Measurements from ENCODE around the gene OTOS. TPM values are rescaled to one million over a fixed set of nuclear protein-coding genes. Genes with fewer than 3 reads are reported as not detected.

OTOS gene
- total RNA-seq, 1 donor = not detected

GRCh38 chr2:240162032-240162431, 21.6 kb upstream of the OTOS start:
- no peaks in the 10 kb centered on the region for H3K27me3 ChIP-seq (ENCODE audit: insufficient read depth, low read length)
- no peaks in the 10 kb centered on the region for H3K9me3 ChIP-seq (ENCODE audit: low read depth, low read length)
- no peaks in the 10 kb centered on the region for H3K4me1 ChIP-seq (ENCODE audit: insufficient read depth, low read length)
- H3K4me3 ChIP-seq (ENCODE audit: low read length) = no peak overlapping the region

GRCh38 chr2:240161087-240161750, 20.8 kb upstream of the OTOS start:
- H3K4me1 ChIP-seq (ENCODE audit: insufficient read depth, low read length) = no peaks in the 10 kb centered on the region
- H3K4me3 ChIP-seq (ENCODE audit: low read length) = no peak overlapping the region
- H3K9me3 ChIP-seq (ENCODE audit: low read depth, low read length) = no peaks in the 10 kb centered on the region

DNA sequence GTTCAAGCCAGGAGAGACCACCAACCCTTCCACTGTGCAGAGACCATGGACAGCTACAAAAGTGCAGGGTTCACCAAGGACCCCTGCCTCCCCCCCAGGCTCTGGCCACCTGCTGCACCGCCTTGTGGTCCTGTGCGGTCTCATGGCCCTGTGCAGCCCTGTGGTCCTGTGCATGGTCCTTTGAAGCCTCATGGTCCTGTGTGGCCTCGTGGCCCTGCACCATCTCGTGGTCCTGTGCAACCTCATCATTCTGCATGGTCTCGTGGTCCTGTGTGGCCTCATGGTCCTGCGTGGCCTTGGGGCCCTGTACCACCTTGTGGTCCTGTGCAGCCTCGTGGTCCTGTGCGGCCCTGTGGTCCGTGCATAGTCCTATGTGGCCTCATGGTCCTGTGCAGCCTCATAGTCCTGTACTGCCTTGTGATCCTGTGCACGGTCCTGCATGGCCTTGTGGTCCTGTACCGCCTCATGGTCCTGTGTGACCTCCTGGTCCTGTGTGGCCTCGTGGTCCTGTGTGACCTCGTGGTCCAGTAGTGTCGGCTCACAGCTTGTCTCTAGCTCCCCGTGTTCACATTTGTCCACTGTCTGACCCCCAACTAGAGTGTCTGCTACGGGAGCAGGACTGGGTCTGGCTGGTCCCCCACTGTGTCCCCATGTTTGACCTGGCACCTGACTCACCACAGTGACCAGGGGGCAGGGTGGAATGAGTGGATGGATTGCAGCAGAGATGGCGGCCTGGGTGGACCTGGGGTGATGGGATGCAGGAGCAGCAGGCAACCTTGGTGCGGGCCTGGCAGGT, 20.0 kb upstream of the OTOS start:
- H3K4me1 ChIP-seq (ENCODE audit: insufficient read depth, low read length) = no peaks in the 10 kb centered on the region
- no peaks in the 10 kb centered on the region for H3K27me3 ChIP-seq (ENCODE audit: insufficient read depth, low read length)
- no peak overlapping the region for H3K4me3 ChIP-seq (ENCODE audit: low read length)
- H3K9me3 ChIP-seq (ENCODE audit: low read depth, low read length) = no peaks in the 10 kb centered on the region

More at GRCh38 chr2:240161087-240161750, 20.8 kb upstream of the OTOS start:
- H3K27me3 ChIP-seq (ENCODE audit: insufficient read depth, low read length) = no peaks in the 10 kb centered on the region

- Histone ChIP-seq H3K9me3 (ENCODE audit: low read depth, low read length) (no peaks in the 10 kb centered on the region), H3K4me1 (ENCODE audit: insufficient read depth, low read length) (no peaks in the 10 kb centered on the region), H3K4me3 (ENCODE audit: low read length) (no peak overlapping the region), H3K27me3 (ENCODE audit: insufficient read depth, low read length) (no peaks in the 10 kb centered on the region)
These were observed 18.9 kb upstream of the OTOS start for GRCh38 chr2:240159251-240159839.

DNA sequence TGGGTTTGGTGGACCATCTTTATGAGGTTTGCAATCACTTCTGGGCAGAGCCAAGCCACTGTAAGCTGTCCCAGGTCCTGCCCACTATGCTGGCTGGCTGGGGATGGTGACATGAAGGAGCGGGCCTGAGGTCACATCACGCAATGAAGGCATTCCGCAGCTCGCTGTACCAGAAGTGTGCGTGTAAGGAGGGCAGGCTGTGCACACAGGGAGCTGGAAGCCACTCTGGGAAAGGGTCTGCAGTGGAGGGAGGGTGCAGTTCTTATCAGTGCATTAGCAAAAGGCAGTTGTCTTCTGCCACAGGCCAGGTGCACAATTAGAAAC, 16.7 kb upstream of the OTOS start:
- no peaks in the 10 kb centered on the region for H3K9me3 ChIP-seq (ENCODE audit: low read depth, low read length)
- no peak overlapping the region for H3K4me3 ChIP-seq (ENCODE audit: low read length)
- H3K27me3 ChIP-seq (ENCODE audit: insufficient read depth, low read length) = no peaks in the 10 kb centered on the region
- H3K4me1 ChIP-seq (ENCODE audit: insufficient read depth, low read length) = no peaks in the 10 kb centered on the region

DNA sequence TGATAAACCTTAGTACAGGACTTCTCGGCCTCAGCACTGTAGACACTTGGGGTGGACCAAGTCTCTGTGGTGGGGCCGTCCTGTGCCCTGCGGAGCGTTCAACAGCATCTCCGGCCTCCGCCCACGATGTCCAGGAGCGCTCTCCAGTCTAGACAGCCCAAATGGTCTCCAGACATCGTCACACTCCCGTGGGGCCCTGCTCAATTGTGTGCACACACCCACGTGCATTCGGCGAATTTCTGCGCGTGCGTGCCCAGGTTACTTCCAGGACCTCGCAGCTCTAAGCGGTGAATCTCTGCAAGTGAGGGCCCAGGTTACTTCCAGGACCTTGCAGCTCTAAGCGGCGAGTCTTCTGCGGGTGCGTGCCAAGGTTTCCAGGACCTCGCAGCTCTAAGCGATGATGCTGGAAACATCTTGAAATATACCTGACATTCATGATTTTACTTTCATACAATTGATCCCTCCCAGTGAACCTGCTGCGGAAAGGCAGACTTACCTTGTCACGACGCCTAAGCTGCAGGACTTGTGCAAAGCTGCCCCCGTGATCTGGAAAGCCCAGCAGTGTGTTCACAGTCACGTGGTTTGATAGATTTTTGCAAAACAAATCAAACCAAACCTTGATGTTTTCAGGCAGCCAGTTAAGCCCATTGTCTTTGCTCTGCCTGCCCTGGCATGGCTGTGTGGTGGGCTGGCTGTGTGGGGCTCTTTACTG, 16.1 kb upstream of the OTOS start:
- H3K27me3 ChIP-seq (ENCODE audit: insufficient read depth, low read length) = no peaks in the 10 kb centered on the region
- no peaks in the 10 kb centered on the region for H3K4me1 ChIP-seq (ENCODE audit: insufficient read depth, low read length)
- no peak overlapping the region for H3K4me3 ChIP-seq (ENCODE audit: low read length)
- H3K9me3 ChIP-seq (ENCODE audit: low read depth, low read length) = no peaks in the 10 kb centered on the region

DNA sequence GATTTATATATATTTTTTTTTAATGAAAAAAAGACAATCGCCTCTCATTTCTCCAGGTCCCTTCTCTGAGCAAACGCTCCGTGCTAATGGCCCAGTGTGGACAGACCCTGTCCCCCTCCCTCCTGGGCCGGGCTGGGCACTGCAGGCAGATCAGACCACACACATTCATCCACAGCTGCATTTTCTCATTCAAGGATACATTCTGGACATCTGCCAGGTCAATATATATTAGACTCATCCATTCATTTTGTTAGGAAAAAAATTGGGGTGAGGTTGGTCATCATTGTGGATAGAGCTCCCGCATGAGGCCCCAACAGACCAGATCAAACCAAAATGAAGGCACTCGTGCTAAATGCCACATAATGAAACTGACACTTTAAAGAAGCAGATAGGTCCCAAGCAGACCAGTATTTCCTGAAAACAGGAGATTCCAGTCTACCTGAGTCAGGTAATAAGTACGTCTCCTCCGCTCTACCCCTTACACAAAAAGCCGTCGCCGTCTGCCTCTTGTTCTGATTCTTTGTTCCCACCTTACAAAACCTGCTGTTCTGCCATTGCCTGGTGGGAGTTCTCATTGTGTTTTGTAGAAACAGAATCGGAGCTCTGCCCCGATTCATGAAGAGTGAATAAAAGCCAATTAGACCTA, 15.4 kb upstream of the OTOS start:
- H3K27me3 ChIP-seq (ENCODE audit: insufficient read depth, low read length) = no peaks in the 10 kb centered on the region
- no peak overlapping the region for H3K4me3 ChIP-seq (ENCODE audit: low read length)
- no peaks in the 10 kb centered on the region for H3K9me3 ChIP-seq (ENCODE audit: low read depth, low read length)
- H3K4me1 ChIP-seq (ENCODE audit: insufficient read depth, low read length) = no peaks in the 10 kb centered on the region

GRCh38 chr2:240155048-240155744, 14.7 kb upstream of the OTOS start:
- no peaks in the 10 kb centered on the region for H3K27me3 ChIP-seq (ENCODE audit: insufficient read depth, low read length)
- H3K4me3 ChIP-seq (ENCODE audit: low read length) = no peak overlapping the region
- H3K4me1 ChIP-seq (ENCODE audit: insufficient read depth, low read length) = no peaks in the 10 kb centered on the region
- no peaks in the 10 kb centered on the region for H3K9me3 ChIP-seq (ENCODE audit: low read depth, low read length)

DNA sequence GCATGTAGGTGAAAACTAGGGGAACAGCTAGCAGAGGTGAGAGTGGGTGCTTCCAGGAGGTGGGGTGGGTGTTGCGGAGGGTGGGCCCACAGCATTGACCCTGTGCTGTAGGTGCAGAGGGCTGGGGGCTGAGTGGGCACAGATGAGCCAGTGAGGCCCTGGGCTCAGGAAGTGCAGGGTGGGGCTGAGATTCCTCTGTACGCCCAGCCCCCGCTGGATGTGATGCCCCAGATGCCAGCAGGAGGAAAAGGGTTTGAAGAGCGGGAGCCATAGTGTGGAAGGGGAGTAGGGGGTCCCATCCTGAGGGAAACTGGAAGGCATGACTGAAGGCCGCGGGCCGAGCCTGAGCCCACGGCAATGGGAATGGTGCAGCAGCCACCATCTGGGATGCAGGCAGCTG, 14.1 kb upstream of the OTOS start:
- H3K4me1 ChIP-seq (ENCODE audit: insufficient read depth, low read length) = no peaks in the 10 kb centered on the region
- H3K4me3 ChIP-seq (ENCODE audit: low read length) = no peak overlapping the region
- H3K9me3 ChIP-seq (ENCODE audit: low read depth, low read length) = no peaks in the 10 kb centered on the region
- H3K27me3 ChIP-seq (ENCODE audit: insufficient read depth, low read length) = no peaks in the 10 kb centered on the region

GRCh38 chr2:240153418-240153817, 13.0 kb upstream of the OTOS start:
- Histone ChIP-seq H3K4me1 (ENCODE audit: insufficient read depth, low read length) (no peaks in the 10 kb centered on the region), H3K27me3 (ENCODE audit: insufficient read depth, low read length) (no peaks in the 10 kb centered on the region)

GRCh38 chr2:240151477-240152031, 11.1 kb upstream of the OTOS start:
- Histone ChIP-seq H3K27me3 (ENCODE audit: insufficient read depth, low read length) (no peaks in the 10 kb centered on the region), H3K4me3 (ENCODE audit: low read length) (no peak overlapping the region), H3K9me3 (ENCODE audit: low read depth, low read length) (no peaks in the 10 kb centered on the region), H3K4me1 (ENCODE audit: insufficient read depth, low read length) (no peaks in the 10 kb centered on the region)

More at GRCh38 chr2:240153418-240153817, 13.0 kb upstream of the OTOS start:
- H3K9me3 ChIP-seq (ENCODE audit: low read depth, low read length) = no peaks in the 10 kb centered on the region
- H3K4me3 ChIP-seq (ENCODE audit: low read length) = no peak overlapping the region

DNA sequence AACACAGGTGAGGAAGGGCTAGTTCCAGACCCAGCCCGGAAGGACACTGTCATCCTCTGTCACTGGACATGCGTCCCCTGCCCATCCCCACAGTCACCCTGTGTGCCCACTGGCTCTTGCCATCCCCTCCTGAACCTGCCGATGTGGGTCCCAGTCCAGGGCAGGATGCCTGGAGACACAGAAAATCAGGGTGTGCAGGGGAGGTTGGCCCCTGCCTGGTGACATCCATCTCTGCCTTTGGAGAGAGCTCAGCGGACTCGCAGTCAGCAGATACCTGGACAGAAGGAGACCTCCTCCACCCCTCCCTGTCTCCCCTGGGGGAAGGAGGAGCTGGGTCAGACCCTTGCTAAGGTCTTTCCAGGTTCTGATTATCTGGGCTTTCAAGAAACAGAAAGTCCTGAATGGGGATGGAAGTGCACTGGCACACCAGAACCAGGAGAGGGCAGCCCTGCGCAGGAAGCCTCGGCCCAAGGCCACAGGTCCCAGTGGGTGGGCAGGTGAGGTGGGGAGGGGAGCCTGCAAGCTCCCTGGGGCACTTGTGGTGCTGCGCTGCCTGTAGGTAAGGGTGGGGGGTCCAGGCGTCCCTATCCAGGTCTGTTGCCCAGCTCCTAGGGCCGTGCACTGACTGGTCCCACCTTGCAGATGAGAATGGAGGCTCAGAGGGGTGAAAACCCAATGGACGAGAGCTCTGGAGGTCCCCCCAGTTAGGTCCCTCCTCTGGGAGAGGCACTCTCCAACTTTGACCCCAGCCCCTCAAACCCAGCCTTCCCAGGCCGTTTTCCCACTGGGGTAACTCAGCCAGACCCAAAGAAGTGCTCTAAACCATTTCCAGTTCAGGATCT, 9.7 kb upstream of the OTOS start:
- Histone ChIP-seq H3K4me3 (ENCODE audit: low read length) (no peak overlapping the region), H3K27me3 (ENCODE audit: insufficient read depth, low read length) (no peaks in the 10 kb centered on the region), H3K9me3 (ENCODE audit: low read depth, low read length) (no peaks in the 10 kb centered on the region), H3K4me1 (ENCODE audit: insufficient read depth, low read length) (no peaks in the 10 kb centered on the region)

DNA sequence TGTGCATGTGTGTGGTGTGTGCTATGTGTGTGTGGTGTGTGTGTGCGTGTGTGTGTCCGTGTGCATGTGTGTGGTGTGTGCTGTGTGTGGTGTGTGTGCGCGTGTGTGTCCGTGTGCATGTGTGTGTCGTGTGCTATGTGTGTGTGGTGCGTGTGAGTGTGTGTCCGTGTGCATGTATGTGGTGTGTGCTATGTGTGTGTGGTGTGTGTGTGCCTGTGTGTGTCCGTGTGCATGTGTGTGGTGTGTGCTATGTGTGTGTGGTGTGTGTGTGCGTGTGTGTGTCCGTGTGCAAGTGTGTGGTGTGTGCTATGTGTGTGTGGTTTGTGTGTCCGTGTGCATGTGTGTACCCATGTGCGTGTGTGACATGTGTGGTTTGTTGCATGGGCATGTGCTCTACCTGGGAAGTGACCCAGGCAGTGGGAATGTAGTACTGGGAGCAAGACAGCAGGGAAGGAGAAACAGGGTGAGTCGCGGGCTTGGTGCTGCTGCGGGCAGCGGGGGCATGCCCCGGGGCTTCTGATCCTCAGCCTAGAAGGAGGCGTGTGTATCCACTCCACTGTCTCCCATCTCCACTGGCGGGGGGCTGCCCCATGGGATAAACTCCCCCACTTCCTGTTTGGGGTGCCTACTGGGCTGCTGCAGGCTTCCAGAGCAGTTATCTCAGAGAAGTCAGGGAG, 7.6 kb upstream of the OTOS start:
- Histone ChIP-seq H3K4me3 (ENCODE audit: low read length) (no peak overlapping the region), H3K9me3 (ENCODE audit: low read depth, low read length) (no peaks in the 10 kb centered on the region), H3K27me3 (ENCODE audit: insufficient read depth, low read length) (no peaks in the 10 kb centered on the region), H3K4me1 (ENCODE audit: insufficient read depth, low read length) (no peaks in the 10 kb centered on the region)

Data from mononuclear cell (primary cell).